ENCODE results near the gene CNGA1.

DNA sequence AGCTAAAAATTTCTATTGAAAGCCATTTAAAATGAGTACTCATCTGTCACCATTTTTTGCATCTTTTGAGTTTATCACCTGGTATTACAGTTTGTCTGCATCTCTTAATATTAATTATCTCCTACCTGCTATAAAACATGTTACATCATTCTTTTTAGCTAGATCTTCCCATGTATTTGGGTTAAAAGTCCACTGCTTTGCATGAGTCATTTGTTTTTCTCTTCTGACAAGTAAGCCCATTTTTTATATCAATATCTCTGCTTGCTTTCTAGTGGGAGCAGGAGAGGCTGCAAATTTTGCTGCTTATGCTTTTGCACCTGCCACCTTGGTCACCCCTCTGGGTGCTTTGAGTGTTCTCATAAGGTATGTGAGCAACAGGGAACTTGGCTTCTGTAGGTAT, 16.2 kb upstream of the CNGA1 start:
- TF ChIP-seq POLR2AphosphoS5 (IDR thresholded peaks at IDR 0.05; ENCODE audit: borderline replicate concordance, low read depth, low read length), result no peak
- TF ChIP-seq EZH2 (IDR thresholded peaks at IDR 0.05), result no peak
